ENCODE results near the gene NEUROG1.
"Not testable (repeated sequence)": the region's sequence is repeated elsewhere in the genome, so short reads cannot be mapped to it uniquely, and the experiment has no call there.

Gene NEUROG1

DNA sequence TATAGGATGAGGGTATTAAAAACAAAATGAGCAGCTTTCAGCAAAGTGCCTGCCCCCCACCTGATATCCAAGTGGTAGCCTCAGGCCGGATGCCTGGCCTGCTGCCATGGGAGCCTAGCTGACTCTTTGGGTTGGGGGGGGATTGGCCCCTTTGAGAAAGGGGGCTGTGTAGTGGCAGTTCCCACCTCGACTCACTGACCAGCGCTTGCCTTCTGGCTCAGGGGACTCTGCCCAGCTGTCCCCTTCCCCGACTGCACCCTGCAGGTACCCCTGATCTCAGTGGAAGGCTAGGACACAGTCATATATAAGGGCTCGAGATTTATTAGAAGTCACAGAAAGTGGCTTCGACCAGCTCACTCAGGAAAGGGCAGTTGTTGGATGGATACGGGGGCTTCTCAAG is 1.5 kb upstream of the NEUROG1 start:
- no peak for DNase-seq (ENCODE audit: extremely low read depth, low read depth)
- TF ChIP-seq, protein P1, sequence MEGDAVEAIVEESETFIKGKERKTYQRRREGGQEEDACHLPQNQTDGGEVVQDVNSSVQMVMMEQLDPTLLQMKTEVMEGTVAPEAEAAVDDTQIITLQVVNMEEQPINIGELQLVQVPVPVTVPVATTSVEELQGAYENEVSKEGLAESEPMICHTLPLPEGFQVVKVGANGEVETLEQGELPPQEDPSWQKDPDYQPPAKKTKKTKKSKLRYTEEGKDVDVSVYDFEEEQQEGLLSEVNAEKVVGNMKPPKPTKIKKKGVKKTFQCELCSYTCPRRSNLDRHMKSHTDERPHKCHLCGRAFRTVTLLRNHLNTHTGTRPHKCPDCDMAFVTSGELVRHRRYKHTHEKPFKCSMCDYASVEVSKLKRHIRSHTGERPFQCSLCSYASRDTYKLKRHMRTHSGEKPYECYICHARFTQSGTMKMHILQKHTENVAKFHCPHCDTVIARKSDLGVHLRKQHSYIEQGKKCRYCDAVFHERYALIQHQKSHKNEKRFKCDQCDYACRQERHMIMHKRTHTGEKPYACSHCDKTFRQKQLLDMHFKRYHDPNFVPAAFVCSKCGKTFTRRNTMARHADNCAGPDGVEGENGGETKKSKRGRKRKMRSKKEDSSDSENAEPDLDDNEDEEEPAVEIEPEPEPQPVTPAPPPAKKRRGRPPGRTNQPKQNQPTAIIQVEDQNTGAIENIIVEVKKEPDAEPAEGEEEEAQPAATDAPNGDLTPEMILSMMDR (IDR thresholded peaks at IDR 0.05; ENCODE audit: low read depth, low read length) = no peak

DNA sequence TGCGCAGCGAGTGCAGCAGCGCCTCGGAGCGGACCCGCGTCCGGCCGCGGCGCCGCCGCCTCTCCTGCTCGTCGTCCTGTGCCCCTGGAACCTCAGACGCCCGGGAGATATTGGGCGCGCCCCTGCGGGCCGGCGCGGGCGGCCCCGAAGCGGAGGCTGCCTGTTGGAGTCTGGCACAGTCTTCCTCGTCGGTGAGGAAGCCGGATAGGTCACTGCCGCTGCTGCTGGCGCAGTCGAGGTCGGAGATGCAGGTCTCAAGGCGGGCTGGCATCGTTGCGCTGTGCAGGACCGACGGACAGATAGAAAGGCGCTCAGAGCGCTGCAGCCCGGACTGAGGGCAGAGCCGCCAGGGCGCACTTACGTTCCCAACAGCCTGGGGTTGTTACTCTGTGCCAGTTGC is 344 bp downstream of the NEUROG1 start:
- no peak for DNase-seq (ENCODE audit: extremely low read depth, low read depth)
- TF ChIP-seq, protein P1 (IDR thresholded peaks at IDR 0.05; ENCODE audit: low read depth, low read length) = no peak

DNA sequence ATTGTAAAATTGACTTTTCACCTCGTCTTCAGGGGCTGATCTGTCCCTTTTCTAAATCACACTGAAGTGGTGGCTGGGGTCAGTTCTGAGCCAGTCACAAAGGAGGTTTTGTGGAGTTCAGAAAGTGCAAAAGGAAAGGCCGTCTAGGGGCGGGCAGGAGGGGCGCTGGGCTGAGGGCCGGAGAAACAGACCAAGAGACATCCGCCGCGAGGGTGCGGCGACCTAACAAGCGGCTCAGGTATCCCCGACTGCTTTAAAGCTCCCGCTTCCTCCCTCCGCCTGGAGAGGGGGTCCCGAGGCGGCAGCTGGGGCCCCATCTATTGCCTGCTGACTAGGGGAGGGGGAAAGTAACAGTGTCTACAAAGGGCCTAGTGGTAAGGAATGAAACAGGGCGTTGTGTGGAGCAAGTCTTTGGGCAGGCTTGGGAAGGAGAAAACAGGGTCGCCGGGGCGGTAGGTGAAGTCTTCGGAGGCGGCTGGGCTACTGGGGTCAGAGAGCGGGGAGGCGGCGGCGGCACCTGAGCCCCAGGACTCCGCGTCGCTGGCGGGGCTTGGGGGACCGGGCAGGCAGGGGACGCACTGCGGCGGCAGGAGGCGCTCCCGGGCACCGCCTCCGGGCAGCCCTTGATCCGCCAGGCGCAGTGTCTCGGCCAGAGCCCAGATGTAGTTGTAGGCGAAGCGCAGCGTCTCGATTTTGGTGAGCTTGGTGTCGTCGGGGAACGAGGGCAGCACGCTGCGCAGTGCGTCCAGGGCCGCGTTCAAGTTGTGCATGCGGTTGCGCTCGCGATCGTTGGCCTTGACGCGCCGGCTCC is 950 bp downstream of the NEUROG1 start:
- TF ChIP-seq, protein P1 (IDR thresholded peaks at IDR 0.05; ENCODE audit: low read depth, low read length) = no peak
- no peak for DNase-seq (ENCODE audit: extremely low read depth, low read depth)

DNA sequence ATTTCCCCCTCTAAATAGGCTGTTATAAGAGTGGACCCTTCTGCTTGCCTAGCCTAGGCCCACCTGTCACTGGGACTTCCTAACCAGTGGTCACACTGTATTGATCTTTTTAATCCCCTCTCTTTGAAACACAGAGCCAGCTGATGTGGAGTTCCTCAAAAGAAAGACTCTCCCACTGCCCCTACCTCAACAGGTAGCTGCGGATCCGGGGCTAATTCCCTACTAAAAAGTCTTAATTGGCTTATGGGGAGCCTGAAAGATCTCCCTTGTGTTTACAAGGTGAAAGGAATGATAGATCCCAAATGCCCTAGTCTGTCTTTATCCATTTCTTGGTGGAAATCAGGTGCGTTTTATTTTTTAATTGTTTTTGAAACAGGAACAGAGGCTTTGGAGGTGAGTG is 2.0 kb downstream of the NEUROG1 start:
- TF ChIP-seq, protein P1 (IDR thresholded peaks at IDR 0.05; ENCODE audit: low read depth, low read length) = no peak
- no peak for DNase-seq (ENCODE audit: extremely low read depth, low read depth)

DNA sequence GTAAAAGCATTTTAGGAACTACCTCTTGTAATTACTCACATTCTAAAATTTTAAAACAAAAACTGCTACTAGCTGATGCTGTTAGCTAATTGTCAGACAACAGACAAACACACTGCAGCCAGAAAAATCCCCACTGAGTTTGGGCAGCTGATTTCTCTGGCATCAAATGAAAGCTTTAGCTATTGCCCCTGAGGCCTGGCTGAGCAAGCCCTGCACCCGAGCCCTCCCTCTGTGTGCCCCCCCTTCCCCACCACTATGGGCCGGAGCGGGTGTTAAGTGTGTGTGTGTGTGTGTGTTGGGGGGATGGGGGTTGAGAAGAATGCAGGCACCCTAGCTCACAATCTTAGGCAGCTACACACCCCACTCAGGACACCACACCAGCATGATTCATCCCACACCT is 2.4 kb downstream of the NEUROG1 start:
- TF ChIP-seq, protein P1 (IDR thresholded peaks at IDR 0.05; ENCODE audit: low read depth, low read length) = no peak
- DNase-seq (ENCODE audit: extremely low read depth, low read depth) = no peak

DNA sequence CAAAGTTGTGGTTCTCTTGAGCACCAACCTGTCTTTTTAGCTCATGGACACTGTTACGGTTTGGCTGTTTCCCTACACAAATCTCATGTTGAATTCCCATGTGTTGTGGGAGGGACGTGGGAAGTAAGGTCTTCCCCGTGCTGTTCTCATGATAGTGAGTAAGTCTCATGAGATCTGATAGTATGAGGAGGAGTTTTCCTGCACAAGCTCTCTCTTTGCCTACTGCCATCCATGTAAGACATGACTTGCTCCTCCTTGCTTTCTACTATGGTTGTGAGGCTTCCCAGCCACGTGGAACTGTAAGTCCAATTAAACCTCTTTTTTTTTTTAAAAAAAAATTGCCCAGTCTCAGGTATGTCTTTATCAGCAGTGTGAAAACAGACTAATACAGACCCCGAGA is 6.2 kb downstream of the NEUROG1 start:
- not testable (repeated sequence) for DNase-seq (ENCODE audit: extremely low read depth, low read depth)

DNA sequence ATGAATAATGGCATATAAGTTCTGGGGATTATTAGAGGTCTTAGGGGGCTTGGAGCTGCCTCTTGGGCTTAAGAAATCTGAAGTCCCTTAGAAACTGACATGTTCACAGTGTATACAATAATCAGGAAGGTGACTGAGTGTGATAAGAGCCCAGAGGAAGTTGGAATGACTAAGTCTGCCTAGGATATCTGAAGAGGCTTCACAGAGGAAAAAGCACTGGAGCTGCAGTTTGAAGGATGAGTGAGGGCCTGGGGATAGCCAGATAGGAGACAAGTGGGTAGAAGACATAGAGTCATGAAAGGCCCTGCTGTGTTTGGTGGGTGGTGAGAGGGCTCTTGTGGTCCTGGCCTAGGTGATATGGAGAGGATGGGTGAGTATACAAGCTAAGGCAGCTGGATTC is 8.8 kb downstream of the NEUROG1 start:
- no peak for DNase-seq (ENCODE audit: extremely low read depth, low read depth)

More for the DNA sequence above, 8.8 kb downstream of the NEUROG1 start:
- TF ChIP-seq, protein P1 (IDR thresholded peaks at IDR 0.05; ENCODE audit: low read depth, low read length) = no peak
